Common myeloid progenitor, CD34-positive (primary cell): ENCODE results near the gene FHAD1.
A peak's percentile ranks its signal among the peaks of the same experiment; 100 is the strongest.

Source experiments
- CTCF ChIA-PET: fragments of 350-600 bp; sonication (Branson Sonifier 250); formaldehyde crosslinking; loops from one replicate; lab custom pipeline; 2021; ENCODE audit warnings: antibody characterized with exemption; lab: Charles Lee
- POLR2A ChIA-PET: fragments of 350-600 bp; sonication (Branson Sonifier 250); formaldehyde crosslinking; loops from one replicate; lab custom pipeline; 2021; ENCODE audit warnings: antibody characterized with exemption; lab: Charles Lee
- DNase-seq, 3 donors: peaks; one replicate each; pipeline versions ENCODE4 v3.0.0 to v3.0.0-alpha.2; 2013
- H3K27ac ChIP-seq, 2 experiments: 1 replicate in 1 of 2; 2 replicates in 1 of 2; pipeline ENCODE4 v1.7.0; 2013; ENCODE audit warnings: inconsistent platforms in 2 of 2, low read length in 2 of 2, mild to moderate bottlenecking in 2 of 2, low read depth in 1 of 2, moderate library complexity in 1 of 2; ENCODE audit not compliant: severe bottlenecking in 2 of 2, insufficient read depth in 1 of 2, poor library complexity in 1 of 2
- H3K27me3 ChIP-seq, 5 experiments: replicated peaks in 2 of 5; 1 replicate in 3 of 5; 2 replicates in 2 of 5; pipeline versions ENCODE4 v1.6.1 to v1.7.0; 2013; ENCODE audit warnings: low read length in 4 of 5, mild to moderate bottlenecking in 2 of 5, moderate library complexity in 2 of 5, inconsistent platforms in 1 of 5; ENCODE audit not compliant: insufficient read depth in 5 of 5, control insufficient read depth in 4 of 5
- H3K36me3 ChIP-seq, 4 experiments: 1 replicate in 2 of 4; 2 replicates in 2 of 4; pipeline versions ENCODE4 v1.6.1 to v1.7.0; 2013; ENCODE audit warnings: low read length in 3 of 4, control low read depth in 1 of 4, mild to moderate bottlenecking in 1 of 4; ENCODE audit not compliant: control insufficient read depth in 4 of 4, insufficient read depth in 4 of 4
- H3K4me1 ChIP-seq, 4 experiments: 1 replicate in 3 of 4; 2 replicates in 1 of 4; pipeline versions ENCODE4 v1.6.1 to v1.7.1; 2013; ENCODE audit warnings: low read length in 3 of 4, mild to moderate bottlenecking in 3 of 4, control low read depth in 1 of 4, inconsistent platforms in 1 of 4, moderate library complexity in 1 of 4; ENCODE audit not compliant: control insufficient read depth in 4 of 4, insufficient read depth in 4 of 4; ENCODE audit errors: control extremely low read depth in 1 of 4
- H3K4me3 ChIP-seq, 7 experiments: 1 replicate in 4 of 7; 2 replicates in 3 of 7; pipeline versions ENCODE4 v1.5.1 to v1.7.0; 2013; ENCODE audit warnings: mild to moderate bottlenecking in 7 of 7, low read length in 6 of 7, moderate library complexity in 6 of 7, inconsistent platforms in 2 of 7, low read depth in 2 of 7, control low read depth in 1 of 7; ENCODE audit not compliant: insufficient read depth in 4 of 7, control insufficient read depth in 1 of 7; ENCODE audit errors: extremely low read depth in 1 of 7
- H3K9me3 ChIP-seq, 5 experiments: 1 replicate in 4 of 5; 2 replicates in 1 of 5; pipeline versions ENCODE4 v1.6.1 to v1.7.1; 2013; ENCODE audit warnings: low read length in 4 of 5, mild to moderate bottlenecking in 2 of 5, inconsistent platforms in 1 of 5, low read depth in 1 of 5, moderate library complexity in 1 of 5; ENCODE audit not compliant: control insufficient read depth in 4 of 5, insufficient read depth in 2 of 5; ENCODE audit errors: control extremely low read depth in 1 of 5
- WGBS: methylation state at CpG from one replicate; pipeline ENCODE4 v1.1.5; 2013; ENCODE audit not compliant: insufficient coverage; 5-methylcytosine and 5-hydroxymethylcytosine counted together

Gene FHAD1

GRCh38 chr1:15344800-15345704 is 98.0 kb downstream of the FHAD1 start:
- peaks cover 15 to 55% (median 49%) of the 10 kb centered on the region in 4 experiments for H3K4me1 ChIP-seq
- no peak for DNase-seq
- H3K9me3 ChIP-seq: no peaks in the 10 kb centered on the region
- WGBS: 84% methylated on average over 23 of the region's 23 CpGs
- H3K36me3 ChIP-seq: no peaks in the 10 kb centered on the region
- no peaks in the 10 kb centered on the region for H3K27me3 ChIP-seq
- H3K4me3 ChIP-seq: peak overlapping the region in 1 of 7 experiments; percentile 26
- POLR2A ChIA-PET: no interaction called here
- H3K27ac ChIP-seq: no peak overlapping the region
- CTCF ChIA-PET: interaction anchor here (1.0 kb wide), 1 partner anchor 21 kb away, joined by 3 read pairs; no protein-coding TSS in a partner anchor

- Histone ChIP-seq H3K27me3 (no peaks in the 10 kb centered on the region), H3K9me3 (no peaks in the 10 kb centered on the region), H3K4me3 (peak overlapping the region in 1 of 7 experiments; percentile 26), H3K27ac (no peak overlapping the region), H3K4me1 (peaks cover 15 to 55% (median 49%) of the 10 kb centered on the region in 4 experiments), H3K36me3 (no peaks in the 10 kb centered on the region)
- ChIA-PET CTCF (interaction anchor here (1.0 kb wide), 2 partner anchors 22 to 72 kb away, joined by 3 read pairs; no protein-coding TSS in a partner anchor), POLR2A (no interaction called here)
- peak; percentile 78 to 94 (median 90) for DNase-seq
- WGBS: 50% methylated on average over 12 of the region's 17 CpGs
Measured at GRCh38 chr1:15345705-15346345, 98.8 kb downstream of the FHAD1 start.

- H3K9me3 ChIP-seq: no peaks in the 10 kb centered on the region
- no peaks in the 10 kb centered on the region for H3K27me3 ChIP-seq
- H3K4me3 ChIP-seq: no peak overlapping the region
- H3K27ac ChIP-seq: no peak overlapping the region
- DNase-seq: no peak
- H3K4me1 ChIP-seq: peaks cover 13 to 55% (median 48%) of the 10 kb centered on the region in 4 experiments
- ChIA-PET CTCF (interaction anchor here (1.0 to 1.2 kb wide), 2 partner anchors 20 to 71 kb away, joined by 3 read pairs; no protein-coding TSS in a partner anchor), POLR2A (no interaction called here)
- no peaks in the 10 kb centered on the region for H3K36me3 ChIP-seq
- 95% methylated on average over 14 of the region's 14 CpGs for WGBS
Measured at GRCh38 chr1:15346346-15347030, 99.5 kb downstream of the FHAD1 start.

GRCh38 chr1:15347182-15347581 is 100.2 kb downstream of the FHAD1 start:
- ChIA-PET CTCF (interaction anchor here (1.0 to 1.2 kb wide), 2 partner anchors 20 to 70 kb away, joined by 3 read pairs; no protein-coding TSS in a partner anchor), POLR2A (no interaction called here)
- Histone ChIP-seq H3K4me1 (peaks cover 11 to 51% (median 44%) of the 10 kb centered on the region in 4 experiments), H3K9me3 (no peaks in the 10 kb centered on the region), H3K36me3 (no peaks in the 10 kb centered on the region), H3K27me3 (no peaks in the 10 kb centered on the region), H3K4me3 (no peak overlapping the region), H3K27ac (no peak overlapping the region)
- WGBS: 10% methylated on average over 7 of the region's 7 CpGs
- peak in 2 of 3 donors; percentile 78 to 81 for DNase-seq

- WGBS: 98% methylated on average over 8 of the region's 9 CpGs
- POLR2A ChIA-PET: no interaction called here
- DNase-seq: no peak
- Histone ChIP-seq H3K36me3 (no peaks in the 10 kb centered on the region), H3K27ac (no peak overlapping the region), H3K4me3 (no peak overlapping the region), H3K27me3 (no peaks in the 10 kb centered on the region), H3K4me1 (peaks cover 9 to 49% (median 39%) of the 10 kb centered on the region in 4 experiments), H3K9me3 (no peaks in the 10 kb centered on the region)
- CTCF ChIA-PET: interaction anchor here (1.0 kb wide), 1 partner anchor 25 kb away, joined by 4 read pairs; no protein-coding TSS in a partner anchor
Measured at GRCh38 chr1:15348648-15349047, 101.6 kb downstream of the FHAD1 start.

GRCh38 chr1:15349133-15349532 is 102.1 kb downstream of the FHAD1 start:
- ChIA-PET POLR2A (no interaction called here), CTCF (no interaction called here)
- Histone ChIP-seq H3K4me1 (peaks cover 5 to 44% (median 35%) of the 10 kb centered on the region in 4 experiments), H3K27ac (no peak overlapping the region), H3K9me3 (no peaks in the 10 kb centered on the region), H3K4me3 (no peak overlapping the region), H3K36me3 (no peaks in the 10 kb centered on the region), H3K27me3 (no peaks in the 10 kb centered on the region)
- WGBS: over 99% methylated on average over 6 of the region's 6 CpGs
- DNase-seq: no peak
